Measurements from ENCODE around the gene NDC80. TPM values are rescaled to one million over a fixed set of nuclear protein-coding genes. Genes with fewer than 3 reads are reported as not detected.
A peak's percentile ranks its signal among the peaks of the same experiment; 100 is the strongest.

Gene NDC80
- polyA plus RNA-seq, 2 donors: 7.3 to 9.1 TPM

DNA sequence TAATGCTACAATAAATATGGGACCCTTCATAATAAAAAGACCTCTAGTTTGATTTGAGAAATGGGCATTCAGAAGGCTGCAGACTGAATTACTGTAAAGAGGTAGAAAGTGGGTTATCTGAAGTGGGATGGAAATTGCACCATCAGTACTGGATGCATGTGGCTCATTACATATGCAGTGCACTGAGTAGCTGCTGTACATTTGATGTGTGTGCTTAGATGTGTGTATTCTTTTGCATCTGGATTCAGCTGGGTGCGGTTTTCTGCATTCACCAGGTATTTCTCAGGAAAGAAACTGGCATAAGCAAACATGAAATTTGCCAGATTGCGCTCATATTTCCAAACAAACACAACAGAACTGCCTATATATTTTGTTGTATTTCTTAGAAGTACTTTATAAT lies 38.2 kb downstream of the NDC80 start:
- H3K4me1 ChIP-seq (ENCODE audit: control insufficient read depth in 2 of 2, insufficient read depth in 2 of 2, low read length in 1 of 2): no peaks in the 10 kb centered on the region
- H3K36me3 ChIP-seq (ENCODE audit: control insufficient read depth in 2 of 2, insufficient read depth in 2 of 2, low read length in 1 of 2): no peaks in the 10 kb centered on the region
- H3K4me3 ChIP-seq (ENCODE audit: low read depth in 1 of 2, low read length in 2 of 2): no peak overlapping the region
- H3K9me3 ChIP-seq (ENCODE audit: control insufficient read depth in 2 of 2, insufficient read depth in 1 of 2, low read depth in 1 of 2, low read length in 1 of 2): no peaks in the 10 kb centered on the region
- H3K27ac ChIP-seq (ENCODE audit: low read depth in 2 of 2, low read length in 1 of 2): no peak overlapping the region
- H3K27me3 ChIP-seq (ENCODE audit: control insufficient read depth in 1 of 2, insufficient read depth in 2 of 2, low read length in 2 of 2): no peaks in the 10 kb centered on the region
- 90 to 93% methylated on average over 2 of the region's 2 CpGs for WGBS, 2 donors

DNA sequence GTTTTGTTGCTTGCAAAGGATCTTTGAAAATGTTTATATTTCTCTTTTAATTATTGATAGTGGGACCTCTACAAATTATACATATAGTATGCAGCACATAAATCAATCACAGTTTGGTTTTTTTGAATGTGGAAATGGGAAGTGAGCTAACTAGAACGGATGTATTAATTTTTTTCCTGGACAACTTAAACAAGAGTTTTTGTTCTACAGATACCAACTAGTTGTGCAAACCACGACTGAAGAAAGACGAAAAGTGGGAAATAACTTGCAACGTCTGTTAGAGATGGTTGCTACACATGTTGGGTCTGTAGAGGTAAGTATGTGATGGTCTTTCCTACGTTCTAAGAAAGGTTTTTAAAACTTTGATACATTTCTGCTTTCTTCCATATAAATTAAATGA lies 39.2 kb downstream of the NDC80 start:
- no peak overlapping the region for H3K27ac ChIP-seq (ENCODE audit: low read depth in 2 of 2, low read length in 1 of 2)
- no peaks in the 10 kb centered on the region for H3K27me3 ChIP-seq (ENCODE audit: control insufficient read depth in 1 of 2, insufficient read depth in 2 of 2, low read length in 2 of 2)
- WGBS, 2 donors: 87 to 92% methylated on average over 5 of the region's 5 CpGs
- H3K4me1 ChIP-seq (ENCODE audit: control insufficient read depth in 2 of 2, insufficient read depth in 2 of 2, low read length in 1 of 2): no peaks in the 10 kb centered on the region
- no peaks in the 10 kb centered on the region for H3K9me3 ChIP-seq (ENCODE audit: control insufficient read depth in 2 of 2, insufficient read depth in 1 of 2, low read depth in 1 of 2, low read length in 1 of 2)
- no peak overlapping the region for H3K4me3 ChIP-seq (ENCODE audit: low read depth in 1 of 2, low read length in 2 of 2)
- no peaks in the 10 kb centered on the region for H3K36me3 ChIP-seq (ENCODE audit: control insufficient read depth in 2 of 2, insufficient read depth in 2 of 2, low read length in 1 of 2)

DNA sequence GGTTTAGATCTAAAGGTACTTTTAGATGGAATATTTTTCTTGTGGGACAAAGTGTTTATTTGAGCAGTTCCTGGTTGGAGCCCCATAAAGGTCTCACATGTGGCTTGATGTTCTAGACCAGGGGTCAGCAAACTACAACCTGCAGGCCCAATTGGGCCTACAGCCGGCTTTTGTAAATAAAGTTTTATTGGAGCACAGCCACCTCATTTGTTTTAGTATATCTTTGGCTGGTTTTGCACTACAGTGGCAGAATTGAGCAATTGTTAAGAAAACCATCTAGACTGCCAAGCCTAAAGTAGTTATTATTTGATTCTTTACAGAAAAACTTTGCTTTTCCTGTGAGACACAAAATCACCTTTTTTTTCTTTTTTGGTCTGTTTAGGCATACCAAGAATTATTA lies 41.6 kb downstream of the NDC80 start:
- WGBS, 2 donors: 90 to 95% methylated on average over 1 of the region's 1 CpG
- Histone ChIP-seq H3K27ac (ENCODE audit: low read depth in 2 of 2, low read length in 1 of 2) (no peak overlapping the region), H3K4me3 (ENCODE audit: low read depth in 1 of 2, low read length in 2 of 2) (no peak overlapping the region), H3K27me3 (ENCODE audit: control insufficient read depth in 1 of 2, insufficient read depth in 2 of 2, low read length in 2 of 2) (no peaks in the 10 kb centered on the region), H3K36me3 (ENCODE audit: control insufficient read depth in 2 of 2, insufficient read depth in 2 of 2, low read length in 1 of 2) (no peaks in the 10 kb centered on the region), H3K9me3 (ENCODE audit: control insufficient read depth in 2 of 2, insufficient read depth in 1 of 2, low read depth in 1 of 2, low read length in 1 of 2) (no peaks in the 10 kb centered on the region), H3K4me1 (ENCODE audit: control insufficient read depth in 2 of 2, insufficient read depth in 2 of 2, low read length in 1 of 2) (no peaks in the 10 kb centered on the region)

DNA sequence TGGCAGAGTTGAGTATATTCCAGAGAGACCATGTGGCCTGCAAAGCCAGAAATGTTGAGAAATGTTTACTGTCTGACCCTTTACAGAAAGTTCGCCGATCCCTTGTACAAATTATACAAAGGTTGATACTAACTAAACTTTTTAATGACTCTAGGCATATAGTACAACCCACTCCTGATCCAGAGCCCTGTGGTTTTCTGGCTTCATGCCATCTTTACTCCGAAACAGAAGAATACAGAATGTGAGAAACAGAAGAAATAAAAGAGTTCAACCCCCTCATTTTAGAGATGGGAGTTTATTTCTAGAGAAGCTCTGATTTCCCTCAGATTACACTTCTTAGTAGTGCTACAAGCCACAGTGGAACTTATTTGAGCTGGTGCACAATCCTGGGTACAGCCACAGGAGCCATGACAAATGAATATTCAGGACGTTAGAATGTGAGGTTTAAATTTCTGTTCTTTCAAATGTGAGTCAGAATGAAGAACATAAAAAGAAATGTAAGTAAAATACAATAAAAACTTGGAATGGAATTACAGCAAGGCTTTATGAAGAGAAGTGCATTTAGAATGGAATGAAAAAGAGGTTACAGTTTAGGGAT lies 46.1 kb downstream of the NDC80 start:
- no peaks in the 10 kb centered on the region for H3K9me3 ChIP-seq (ENCODE audit: control insufficient read depth in 2 of 2, insufficient read depth in 1 of 2, low read depth in 1 of 2, low read length in 1 of 2)
- H3K27me3 ChIP-seq (ENCODE audit: control insufficient read depth in 1 of 2, insufficient read depth in 2 of 2, low read length in 2 of 2): no peaks in the 10 kb centered on the region
- no peaks in the 10 kb centered on the region for H3K4me1 ChIP-seq (ENCODE audit: control insufficient read depth in 2 of 2, insufficient read depth in 2 of 2, low read length in 1 of 2)
- H3K27ac ChIP-seq (ENCODE audit: low read depth in 2 of 2, low read length in 1 of 2): no peak overlapping the region
- WGBS, 2 donors: 71 to 74% methylated on average over 4 of the region's 4 CpGs
- no peak overlapping the region for H3K4me3 ChIP-seq (ENCODE audit: low read depth in 1 of 2, low read length in 2 of 2)
- H3K36me3 ChIP-seq (ENCODE audit: control insufficient read depth in 2 of 2, insufficient read depth in 2 of 2, low read length in 1 of 2): no peaks in the 10 kb centered on the region

DNA sequence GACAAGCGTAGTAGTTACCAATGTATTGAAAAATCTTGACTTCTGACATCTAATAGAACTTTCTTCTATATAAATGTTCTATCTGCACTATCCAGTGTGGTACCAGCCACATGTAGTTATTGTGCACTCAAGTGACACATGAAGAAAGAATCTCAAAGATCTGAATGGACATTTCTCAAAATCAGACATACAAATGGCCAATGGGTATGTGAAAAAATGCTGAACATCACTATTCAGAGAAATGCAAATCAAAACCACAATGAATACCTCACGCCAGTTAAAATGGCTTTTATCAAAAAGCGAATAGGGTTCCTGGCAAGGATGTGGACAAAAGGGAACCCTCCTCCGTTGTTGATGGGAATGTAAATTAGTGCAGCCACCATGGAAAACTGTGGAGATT lies 46.7 kb downstream of the NDC80 start:
- H3K27ac ChIP-seq (ENCODE audit: low read depth in 2 of 2, low read length in 1 of 2): no peak overlapping the region
- no peak overlapping the region for H3K4me3 ChIP-seq (ENCODE audit: low read depth in 1 of 2, low read length in 2 of 2)
- WGBS, 2 donors: 96 to 98% methylated on average over 4 of the region's 4 CpGs
- no peaks in the 10 kb centered on the region for H3K4me1 ChIP-seq (ENCODE audit: control insufficient read depth in 2 of 2, insufficient read depth in 2 of 2, low read length in 1 of 2)
- H3K9me3 ChIP-seq (ENCODE audit: control insufficient read depth in 2 of 2, insufficient read depth in 1 of 2, low read depth in 1 of 2, low read length in 1 of 2): no peaks in the 10 kb centered on the region
- no peaks in the 10 kb centered on the region for H3K36me3 ChIP-seq (ENCODE audit: control insufficient read depth in 2 of 2, insufficient read depth in 2 of 2, low read length in 1 of 2)
- no peaks in the 10 kb centered on the region for H3K27me3 ChIP-seq (ENCODE audit: control insufficient read depth in 1 of 2, insufficient read depth in 2 of 2, low read length in 2 of 2)

DNA sequence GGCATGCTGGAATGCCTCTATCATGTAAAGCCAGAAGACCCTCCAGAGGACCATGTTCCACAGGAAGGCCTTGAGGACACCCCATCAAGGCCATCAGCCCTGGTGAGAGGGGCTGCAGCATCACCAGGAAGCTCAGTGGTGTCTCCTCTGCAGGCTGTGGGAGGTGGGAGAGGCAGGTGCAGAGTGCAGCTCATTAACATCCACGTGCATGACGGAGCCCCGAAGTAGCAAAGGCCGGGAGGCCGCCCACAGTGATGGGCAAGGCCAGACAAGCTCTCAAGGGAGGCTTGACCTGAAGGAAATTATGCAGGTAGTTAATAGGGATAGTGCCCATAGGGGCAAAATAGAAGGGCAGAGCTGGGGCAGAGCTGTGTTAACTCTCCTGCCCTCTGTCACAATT lies 53.9 kb downstream of the NDC80 start:
- Histone ChIP-seq H3K27me3 (ENCODE audit: control insufficient read depth in 1 of 2, insufficient read depth in 2 of 2, low read length in 2 of 2) (no peaks in the 10 kb centered on the region), H3K4me1 (ENCODE audit: control insufficient read depth in 2 of 2, insufficient read depth in 2 of 2, low read length in 1 of 2) (no peaks in the 10 kb centered on the region), H3K4me3 (ENCODE audit: low read depth in 1 of 2, low read length in 2 of 2) (no peak overlapping the region), H3K27ac (ENCODE audit: low read depth in 2 of 2, low read length in 1 of 2) (no peak overlapping the region), H3K9me3 (ENCODE audit: control insufficient read depth in 2 of 2, insufficient read depth in 1 of 2, low read depth in 1 of 2, low read length in 1 of 2) (no peaks in the 10 kb centered on the region), H3K36me3 (ENCODE audit: control insufficient read depth in 2 of 2, insufficient read depth in 2 of 2, low read length in 1 of 2) (no peaks in the 10 kb centered on the region)
- 70 to 73% methylated on average over 5 of the region's 5 CpGs for WGBS, 2 donors

DNA sequence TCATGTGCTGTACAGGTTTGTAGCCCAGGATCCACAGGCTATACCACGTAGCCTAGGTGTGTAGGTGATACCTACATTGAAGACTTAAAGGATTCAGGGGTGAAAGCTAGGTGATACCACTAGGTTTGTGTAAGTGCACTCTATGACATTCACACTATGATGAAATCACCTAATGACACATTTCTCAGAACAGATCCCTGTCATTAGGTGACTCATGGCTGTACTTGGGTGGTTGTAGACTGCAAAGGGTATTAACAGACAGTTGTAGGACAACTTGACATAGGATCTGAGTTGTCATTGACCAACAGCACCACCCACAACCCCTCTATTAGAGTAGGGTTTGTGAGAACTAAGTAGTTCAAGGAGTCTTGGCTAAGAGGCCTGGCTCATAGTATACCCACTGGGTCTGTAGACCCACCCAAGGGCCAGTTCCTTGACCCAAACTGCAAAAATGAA lies 56.5 kb downstream of the NDC80 start:
- Histone ChIP-seq H3K36me3 (ENCODE audit: control insufficient read depth in 2 of 2, insufficient read depth in 2 of 2, low read length in 1 of 2) (no peaks in the 10 kb centered on the region), H3K9me3 (ENCODE audit: control insufficient read depth in 2 of 2, insufficient read depth in 1 of 2, low read depth in 1 of 2, low read length in 1 of 2) (no peaks in the 10 kb centered on the region), H3K27ac (ENCODE audit: low read depth in 2 of 2, low read length in 1 of 2) (peak overlapping the region in 1 of 2 donors; percentile 48), H3K27me3 (ENCODE audit: control insufficient read depth in 1 of 2, insufficient read depth in 2 of 2, low read length in 2 of 2) (no peaks in the 10 kb centered on the region), H3K4me3 (ENCODE audit: low read depth in 1 of 2, low read length in 2 of 2) (no peak overlapping the region), H3K4me1 (ENCODE audit: control insufficient read depth in 2 of 2, insufficient read depth in 2 of 2, low read length in 1 of 2) (no peaks in the 10 kb centered on the region)
- 81 to 92% methylated on average over 1 of the region's 1 CpG for WGBS, 2 donors

DNA sequence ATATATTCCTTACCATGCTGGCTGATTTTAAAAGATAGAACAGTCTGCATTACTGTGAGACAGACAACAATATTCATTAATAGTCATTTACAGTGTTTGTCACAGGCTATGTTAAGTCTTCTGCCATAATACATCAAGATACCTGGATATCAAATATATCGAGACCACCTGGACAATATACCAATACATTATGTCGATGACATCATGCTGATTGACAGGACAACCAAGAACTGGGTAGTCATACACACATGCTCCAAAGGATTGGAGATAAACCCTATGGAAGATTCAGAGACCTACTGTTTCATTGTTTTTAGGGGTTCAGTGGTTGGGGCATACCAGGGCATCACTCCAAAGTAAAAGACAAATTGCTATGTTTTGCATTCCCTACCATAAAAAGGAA lies 57.6 kb downstream of the NDC80 start:
- no peaks in the 10 kb centered on the region for H3K36me3 ChIP-seq (ENCODE audit: control insufficient read depth in 2 of 2, insufficient read depth in 2 of 2, low read length in 1 of 2)
- H3K4me1 ChIP-seq (ENCODE audit: control insufficient read depth in 2 of 2, insufficient read depth in 2 of 2, low read length in 1 of 2): no peaks in the 10 kb centered on the region
- H3K9me3 ChIP-seq (ENCODE audit: control insufficient read depth in 2 of 2, insufficient read depth in 1 of 2, low read depth in 1 of 2, low read length in 1 of 2): no peaks in the 10 kb centered on the region
- WGBS, 2 donors: 54 to 79% methylated on average over 2 of the region's 2 CpGs
- no peak overlapping the region for H3K27ac ChIP-seq (ENCODE audit: low read depth in 2 of 2, low read length in 1 of 2)
- no peaks in the 10 kb centered on the region for H3K27me3 ChIP-seq (ENCODE audit: control insufficient read depth in 1 of 2, insufficient read depth in 2 of 2, low read length in 2 of 2)
- no peak overlapping the region for H3K4me3 ChIP-seq (ENCODE audit: low read depth in 1 of 2, low read length in 2 of 2)

DNA sequence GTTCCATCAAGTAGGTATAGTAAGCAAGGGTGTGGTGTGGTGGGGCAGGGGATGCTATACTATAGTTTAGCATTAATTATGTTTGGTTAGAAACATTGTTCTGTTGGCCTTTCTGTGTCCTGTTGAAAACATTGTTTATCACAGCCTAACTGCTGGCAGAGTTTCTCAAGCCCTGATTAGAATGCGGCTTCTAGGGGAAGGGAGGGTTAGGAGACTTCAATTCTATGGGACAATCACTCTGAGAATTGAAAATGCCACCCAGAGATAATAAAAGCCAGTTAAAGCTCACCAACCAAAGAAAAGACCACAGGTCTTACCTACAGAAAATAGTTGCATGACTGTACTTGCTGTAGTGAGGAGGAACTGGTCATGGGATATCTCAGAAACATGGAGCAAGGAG lies 64.2 kb downstream of the NDC80 start:
- Histone ChIP-seq H3K27ac (ENCODE audit: low read depth in 2 of 2, low read length in 1 of 2) (peak overlapping the region; percentile 60 to 68), H3K4me3 (ENCODE audit: low read depth in 1 of 2, low read length in 2 of 2) (no peak overlapping the region), H3K36me3 (ENCODE audit: control insufficient read depth in 2 of 2, insufficient read depth in 2 of 2, low read length in 1 of 2) (no peaks in the 10 kb centered on the region), H3K27me3 (ENCODE audit: control insufficient read depth in 1 of 2, insufficient read depth in 2 of 2, low read length in 2 of 2) (no peaks in the 10 kb centered on the region), H3K4me1 (ENCODE audit: control insufficient read depth in 2 of 2, insufficient read depth in 2 of 2, low read length in 1 of 2) (peaks cover 0 to 2% of the 10 kb centered on the region in 2 donors), H3K9me3 (ENCODE audit: control insufficient read depth in 2 of 2, insufficient read depth in 1 of 2, low read depth in 1 of 2, low read length in 1 of 2) (peaks cover 0 to 2% of the 10 kb centered on the region in 2 donors)
- WGBS, 2 donors: 68 to 76% methylated on average over 1 of the region's 1 CpG

DNA sequence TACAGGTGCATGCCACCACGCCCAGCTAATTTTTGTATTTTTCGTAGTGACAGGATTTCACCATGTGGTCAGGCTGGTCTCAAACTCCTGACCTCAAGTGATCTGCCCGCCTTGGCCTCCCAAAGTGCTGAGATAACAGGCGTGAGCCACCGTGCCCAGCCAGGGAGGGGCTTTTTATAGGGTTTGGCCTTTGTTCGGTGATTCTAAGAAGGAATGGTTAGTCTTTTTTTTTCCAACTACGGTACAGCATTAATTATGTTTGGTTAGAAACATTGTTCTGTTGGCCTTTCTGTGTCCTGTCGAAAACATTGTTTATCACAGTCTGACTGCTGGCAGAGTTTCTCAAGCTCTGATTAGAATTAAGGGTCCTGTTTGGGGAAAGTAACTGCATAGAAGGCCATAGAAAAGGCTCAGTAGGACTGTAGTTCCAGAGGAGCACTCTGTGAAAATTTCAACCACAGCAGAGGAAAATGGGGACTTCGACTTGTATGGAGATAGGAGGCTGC lies 64.8 kb downstream of the NDC80 start:
- Histone ChIP-seq H3K4me1 (ENCODE audit: control insufficient read depth in 2 of 2, insufficient read depth in 2 of 2, low read length in 1 of 2) (peaks cover 0 to 2% of the 10 kb centered on the region in 2 donors), H3K4me3 (ENCODE audit: low read depth in 1 of 2, low read length in 2 of 2) (no peak overlapping the region), H3K9me3 (ENCODE audit: control insufficient read depth in 2 of 2, insufficient read depth in 1 of 2, low read depth in 1 of 2, low read length in 1 of 2) (peaks cover 0 to 2% of the 10 kb centered on the region in 2 donors), H3K27ac (ENCODE audit: low read depth in 2 of 2, low read length in 1 of 2) (peak overlapping the region; percentile 60 to 68), H3K36me3 (ENCODE audit: control insufficient read depth in 2 of 2, insufficient read depth in 2 of 2, low read length in 1 of 2) (no peaks in the 10 kb centered on the region), H3K27me3 (ENCODE audit: control insufficient read depth in 1 of 2, insufficient read depth in 2 of 2, low read length in 2 of 2) (no peaks in the 10 kb centered on the region)
- 51 to 53% methylated on average over 9 of the region's 9 CpGs for WGBS, 2 donors

Measured in esophagus (tissue), 2 donors.